GM20431 (cell line): ENCODE measurements around the gene PRDM16.

Source experiments
- in situ Hi-C: fragments of 300-500 bp; cut with MseI, MboI; formaldehyde crosslinking; loops from one replicate; pipeline ENCODE4 v1.15.0; 2020; ENCODE audit warnings: low sequenced_read_pairs; ENCODE audit not compliant: unreplicated experiment

PRDM16 gene

GRCh38 chr1:3244025-3244926, 175.3 kb downstream of the PRDM16 start:
- in situ Hi-C loops, result no loop called here

DNA sequence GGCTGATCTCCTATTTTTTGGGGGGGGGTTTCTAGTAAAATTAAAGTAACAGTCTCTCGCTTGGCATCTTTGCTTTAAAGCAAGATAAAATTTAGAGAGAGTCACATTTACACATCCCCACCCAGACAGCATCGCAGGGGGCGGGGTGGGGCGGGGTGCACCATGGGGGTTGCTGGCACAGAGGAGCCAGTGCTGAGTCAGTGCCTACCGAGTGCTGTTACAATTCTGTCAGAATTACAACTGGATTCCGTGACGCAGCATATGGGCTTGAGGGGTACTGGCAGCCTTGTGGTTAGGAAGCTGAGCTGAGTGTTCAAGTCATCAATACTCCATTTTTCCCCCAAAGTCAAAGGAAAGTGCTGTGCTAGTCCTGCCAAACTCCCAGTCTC, 175.9 kb downstream of the PRDM16 start:
- in situ Hi-C loops, result no loop called here

- in situ Hi-C loops, result no loop called here
These were observed 176.3 kb downstream of the PRDM16 start for GRCh38 chr1:3245344-3245743.

DNA sequence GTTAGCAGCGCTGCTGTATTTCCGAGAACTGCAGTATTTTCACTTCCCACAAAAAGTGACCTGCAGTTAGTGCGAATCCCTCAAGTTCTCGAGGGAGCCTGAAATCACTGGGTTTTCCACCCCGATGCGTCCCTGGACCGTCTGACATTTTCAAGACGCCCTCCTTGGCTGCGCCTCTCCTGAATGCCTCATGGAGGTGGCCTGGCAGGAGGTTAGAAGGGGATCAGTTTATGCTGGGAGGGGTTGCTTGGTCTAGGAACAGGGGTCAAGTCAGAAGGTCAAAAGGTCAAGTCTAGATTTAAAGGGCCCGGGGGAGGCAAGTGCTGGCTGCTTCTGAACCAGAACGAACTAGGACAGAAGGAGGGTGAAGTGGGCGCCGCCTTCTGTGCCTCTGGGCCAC, 176.8 kb downstream of the PRDM16 start:
- in situ Hi-C loops, result no loop called here

- in situ Hi-C loops, result no loop called here
These were observed 177.2 kb downstream of the PRDM16 start for GRCh38 chr1:3246251-3246650.

GRCh38 chr1:3247521-3248121, 178.6 kb downstream of the PRDM16 start:
- in situ Hi-C loops, result no loop called here

- in situ Hi-C loops, result no loop called here
These were observed 179.4 kb downstream of the PRDM16 start for GRCh38 chr1:3248155-3249141.

- in situ Hi-C loops, result no loop called here
These were observed 180.2 kb downstream of the PRDM16 start for GRCh38 chr1:3249231-3249630.

DNA sequence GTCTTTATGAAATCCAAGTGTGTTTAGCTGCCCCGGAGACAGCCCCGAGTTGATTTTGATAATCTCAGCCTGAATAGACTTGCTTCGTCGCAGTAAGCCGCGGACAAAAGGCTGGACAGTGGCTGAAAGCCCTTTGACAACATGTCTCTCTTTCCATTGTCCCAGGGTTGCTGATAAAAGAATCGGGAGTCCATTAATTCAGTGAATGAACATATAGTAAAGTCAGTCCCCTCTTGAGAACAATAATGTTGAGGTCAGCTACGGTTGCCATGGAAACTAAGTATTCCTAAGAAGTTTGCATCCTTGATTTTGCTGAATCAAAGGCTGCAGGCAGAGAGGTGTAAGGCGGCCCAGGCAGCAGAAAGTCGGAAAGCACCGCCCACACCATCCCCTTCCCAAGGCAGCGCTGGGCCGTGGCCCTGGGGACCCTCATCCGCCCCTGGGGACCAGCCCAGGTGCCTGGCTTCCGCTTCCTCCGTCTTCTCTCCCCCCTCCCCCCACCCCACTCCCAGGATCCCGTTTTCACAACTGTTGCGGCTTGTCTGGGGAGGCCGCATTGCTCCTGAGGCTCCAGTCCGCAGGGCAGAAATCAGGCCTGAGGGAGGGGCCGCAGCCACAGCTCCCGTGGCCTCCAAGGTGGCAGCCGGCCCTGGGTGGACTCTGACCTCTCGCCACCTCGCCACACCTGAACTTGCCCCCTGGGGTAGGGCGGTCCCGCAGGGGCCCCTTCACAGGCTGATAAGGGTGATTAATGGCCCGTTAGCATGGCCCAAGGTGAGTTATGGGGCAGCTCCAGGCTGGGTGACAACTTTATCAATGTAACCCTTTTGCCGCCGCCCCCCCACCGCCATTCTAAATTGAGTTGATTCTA, 180.9 kb downstream of the PRDM16 start:
- in situ Hi-C loops, result no loop called here

DNA sequence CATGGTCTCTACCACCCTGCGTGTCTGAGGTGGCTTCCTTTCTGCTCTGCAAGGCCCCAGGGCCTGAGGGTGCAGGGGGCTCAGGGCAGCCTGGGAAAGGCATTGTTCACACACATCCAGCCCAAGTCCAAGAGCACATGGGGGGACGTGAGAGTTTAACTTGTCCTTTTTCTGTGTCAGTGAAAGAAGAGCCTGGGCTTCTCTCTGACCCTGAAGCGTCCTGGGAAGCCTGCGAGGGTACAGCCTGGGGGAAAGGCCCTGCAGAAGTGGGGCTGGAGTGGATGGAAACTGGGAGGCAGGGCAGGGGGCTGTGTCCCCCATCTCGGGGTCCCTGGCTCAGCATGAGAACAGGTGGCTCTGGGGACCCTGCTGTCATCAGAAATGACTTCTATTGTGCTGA, 181.6 kb downstream of the PRDM16 start:
- in situ Hi-C loops, result no loop called here

DNA sequence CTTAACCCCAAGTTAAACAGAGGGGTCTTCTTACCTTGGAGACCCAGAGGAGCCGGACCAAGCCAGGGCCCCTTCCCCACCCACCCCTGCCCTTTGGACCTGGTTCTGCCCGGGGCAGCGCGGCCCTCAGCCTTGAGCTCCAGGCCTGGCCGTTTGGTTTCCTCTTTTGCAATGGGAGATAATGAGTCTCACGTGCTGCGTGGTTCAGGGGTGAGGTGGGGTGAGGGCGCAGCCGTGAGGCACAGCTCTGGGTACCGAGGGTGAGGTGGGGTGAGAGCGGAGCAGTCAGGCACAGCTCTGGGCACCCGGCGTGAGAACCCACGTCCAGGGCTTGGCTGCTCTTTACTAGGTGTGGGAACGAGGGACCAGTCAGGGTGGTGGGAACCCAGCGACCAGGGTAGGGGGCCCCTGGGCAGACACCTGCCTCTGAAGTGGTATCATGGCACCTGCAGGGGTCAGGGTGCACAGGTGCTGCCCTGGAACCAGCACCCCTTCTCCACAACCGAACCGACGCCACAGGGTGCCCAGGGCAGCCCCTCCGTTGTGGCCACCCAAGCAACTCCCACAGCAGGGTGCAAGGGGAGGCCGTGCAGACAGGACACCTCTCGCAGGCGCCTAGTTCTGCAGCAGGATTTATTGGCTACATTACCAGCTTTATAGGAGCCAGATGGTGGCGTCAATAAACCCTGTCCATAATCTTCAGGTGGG, 182.2 kb downstream of the PRDM16 start:
- in situ Hi-C loops, result no loop called here

DNA sequence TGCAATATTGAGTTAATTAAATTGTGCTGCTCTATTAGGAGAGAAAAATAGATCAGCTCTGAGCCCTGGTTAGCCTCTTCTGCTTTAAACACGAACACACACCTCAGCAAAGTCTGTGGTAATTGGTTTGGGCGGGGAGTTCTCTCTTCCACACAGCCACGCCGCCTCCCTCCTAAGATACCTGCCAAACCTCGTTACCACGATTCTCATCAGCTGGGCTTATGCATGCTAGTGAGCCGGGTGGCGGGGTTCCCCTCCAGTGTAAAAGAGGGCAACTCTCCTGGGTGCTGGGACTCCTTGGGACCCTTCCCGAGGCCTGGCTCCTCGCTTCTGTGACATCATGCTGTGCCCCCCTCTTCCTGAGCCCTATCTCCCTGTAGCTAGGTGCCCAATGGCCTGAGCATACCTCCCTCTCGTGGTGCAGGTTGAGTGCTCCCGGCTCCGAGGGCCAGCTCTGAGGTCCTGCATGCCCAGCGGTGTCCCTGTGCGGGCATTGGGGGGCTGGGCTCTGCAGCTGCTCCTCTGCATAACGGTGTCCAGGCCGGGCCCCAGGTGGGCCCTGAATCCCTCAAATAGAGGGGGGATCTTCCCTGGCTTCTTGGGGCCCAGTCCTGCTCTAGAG, 182.9 kb downstream of the PRDM16 start:
- in situ Hi-C loops, result no loop called here

DNA sequence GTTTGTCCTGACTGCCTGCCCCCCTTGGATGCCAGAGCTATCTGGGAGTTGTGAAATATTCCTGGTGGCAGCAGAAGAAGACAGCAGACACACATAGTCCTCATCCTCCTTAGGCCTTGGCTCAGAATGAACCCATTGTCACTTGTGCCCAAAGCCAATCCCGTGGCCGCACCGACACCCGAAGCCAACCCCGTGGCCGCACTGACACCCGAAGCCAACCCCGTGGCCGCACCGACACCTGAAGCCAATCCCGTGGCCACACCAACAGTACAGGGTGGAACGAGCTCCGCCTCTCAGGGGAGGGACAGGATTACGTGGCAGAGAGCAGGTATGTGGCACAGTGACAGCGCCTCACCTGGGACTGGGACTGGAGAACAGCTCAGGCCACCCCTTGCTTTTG, 186.7 kb downstream of the PRDM16 start:
- in situ Hi-C loops, result no loop called here

- in situ Hi-C loops, result no loop called here
These were observed 188.8 kb downstream of the PRDM16 start for GRCh38 chr1:3257788-3258187.

DNA sequence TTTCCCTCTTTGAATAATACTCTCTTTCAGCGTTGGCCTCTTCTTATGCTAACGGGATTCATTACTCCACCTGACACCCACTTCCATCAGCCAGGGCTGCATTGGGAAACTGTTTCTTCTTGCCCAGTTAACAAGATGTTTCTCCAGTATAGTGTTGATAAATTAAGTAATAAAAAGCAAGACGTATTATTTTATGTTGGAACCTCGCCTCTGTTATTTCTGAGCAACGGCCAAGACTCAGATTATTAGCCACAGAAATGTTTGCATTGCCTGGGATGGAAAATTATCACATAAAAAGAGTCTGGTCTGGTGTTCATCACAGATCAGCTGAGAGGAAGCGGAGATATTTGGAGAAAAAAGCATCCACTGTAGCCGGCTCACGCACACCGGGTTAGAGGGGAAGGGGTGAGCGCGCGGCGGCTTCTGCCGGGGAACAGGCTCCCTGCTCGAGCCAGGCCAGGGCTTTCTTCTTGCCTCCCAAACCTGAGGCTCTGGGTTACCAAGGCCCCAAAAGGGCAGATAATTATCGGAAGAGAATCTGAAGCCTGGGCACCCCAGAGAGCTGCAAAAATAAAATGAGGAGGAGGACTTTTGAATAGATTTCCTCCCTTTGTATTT, 189.5 kb downstream of the PRDM16 start:
- in situ Hi-C loops, result no loop called here

DNA sequence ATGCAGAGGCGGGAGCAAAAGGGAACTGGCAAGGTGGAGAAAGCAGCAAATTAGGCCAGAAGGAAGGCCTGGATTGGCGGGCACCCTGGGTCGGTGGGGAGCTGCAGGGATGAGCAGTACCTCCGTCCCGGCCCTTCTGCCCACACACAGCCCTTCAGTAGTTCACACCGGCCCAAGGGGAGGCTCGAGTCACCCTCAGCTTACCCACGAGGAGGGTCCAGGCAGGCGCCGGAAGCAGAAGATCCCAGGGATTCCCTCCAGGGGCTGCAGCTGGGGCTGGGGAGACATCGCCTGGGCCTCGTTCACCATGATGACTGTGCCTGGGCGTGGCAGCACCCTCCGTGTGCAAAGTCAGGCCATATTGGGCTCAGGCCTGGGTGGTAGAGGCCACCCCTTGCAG, 190.0 kb downstream of the PRDM16 start:
- in situ Hi-C loops, result no loop called here

- in situ Hi-C loops, result no loop called here
These were observed 192.3 kb downstream of the PRDM16 start for GRCh38 chr1:3261007-3261968.
